HEK293 (cell line): Measurements from ENCODE around the gene DZIP1L.

Source experiments
- CTCF ChIA-PET: fragments of 350-600 bp; formaldehyde crosslinking; extraction: SDS; loops from one replicate; lab custom pipeline; 2021; ENCODE audit warnings: antibody characterized with exemption; lab: Yijun Ruan, JAX
- POLR2A ChIA-PET: fragments of 300-600 bp; formaldehyde crosslinking; extraction: SDS; loops from one replicate; lab custom pipeline; 2020; ENCODE audit warnings: antibody characterized with exemption, inconsistent platforms; lab: Yijun Ruan, JAX
- H3K27ac ChIP-seq: fragments of 200-500 bp; sonication (Bioruptor generic); 2 replicates; pipeline ENCODE4 v1.5.1; 2014; ENCODE audit warnings: low read depth, low read length, control low read depth, inconsistent platforms; ENCODE audit errors: extremely low read depth
- H3K36me3 ChIP-seq, 2 experiments: fragments of 200-500 bp in 1 of 2; sonication (Bioruptor generic) in 1 of 2; 1 replicate in 1 of 2; 2 replicates in 1 of 2; pipeline ENCODE4 v1.5.1; 2014 to 2017; ENCODE audit warnings: inconsistent platforms in 2 of 2, low read length in 2 of 2; ENCODE audit not compliant: control insufficient read depth in 2 of 2, insufficient read depth in 1 of 2
- H3K4me1 ChIP-seq: fragments of 200-500 bp; sonication (Bioruptor generic); 2 replicates; pipeline ENCODE4 v1.5.1; 2014; ENCODE audit warnings: mild to moderate bottlenecking, low read length, inconsistent platforms; ENCODE audit not compliant: control insufficient read depth, insufficient read depth
- H3K4me3 ChIP-seq: 2 replicates; pipeline ENCODE4 v1.5.1; 2011; ENCODE audit warnings: low read depth, mild to moderate bottlenecking, control low read depth, low read length, moderate library complexity
- H3K9me3 ChIP-seq: fragments of 200-500 bp; sonication (Bioruptor generic); 2 replicates; pipeline ENCODE4 v1.5.1; 2014; ENCODE audit warnings: low read depth, low read length, inconsistent platforms; ENCODE audit not compliant: control insufficient read depth, insufficient read depth
- CTCF ChIP-seq: fragments of 450-650 bp; formaldehyde crosslinking; IDR thresholded peaks from 2 replicates; pipeline ENCODE4 v1.5.1; 2016; ENCODE audit warnings: missing biosample characterization, missing genetic modification characterization
- GFI1B ChIP-seq: fragments of 450-650 bp; formaldehyde crosslinking; IDR thresholded peaks from 2 replicates; pipeline ENCODE4 v1.5.1; 2016; ENCODE audit warnings: missing biosample characterization, missing genetic modification characterization
- GLI2 ChIP-seq: fragments of 450-650 bp; formaldehyde crosslinking; IDR thresholded peaks from 2 replicates; pipeline ENCODE4; 2017; ENCODE audit warnings: missing biosample characterization, missing genetic modification characterization, low read depth, borderline replicate concordance
- HOXC10 ChIP-seq: sonication (generic); formaldehyde crosslinking; IDR thresholded peaks from 2 replicates; pipeline ENCODE4 v1.8.1; 2023; ENCODE audit warnings: mild to moderate bottlenecking, missing genetic modification reagents
- KLF16 ChIP-seq: fragments of 450-650 bp; formaldehyde crosslinking; IDR thresholded peaks from 2 replicates; pipeline ENCODE4 v1.5.1; 2017; ENCODE audit warnings: missing biosample characterization, missing genetic modification characterization
- ZBTB17 ChIP-seq: fragments of 450-650 bp; formaldehyde crosslinking; IDR thresholded peaks from 2 replicates; pipeline ENCODE4 v1.5.1; 2016; ENCODE audit warnings: missing biosample characterization, missing genetic modification characterization
- ZBTB21 ChIP-seq: fragments of 450-650 bp; formaldehyde crosslinking; IDR thresholded peaks from 2 replicates; pipeline ENCODE4 v1.5.1; 2017; ENCODE audit warnings: missing biosample characterization, missing genetic modification characterization
- ZBTB44 ChIP-seq: fragments of 450-650 bp; IDR thresholded peaks from 2 replicates; pipeline ENCODE4 v1.5.1; 2018; ENCODE audit warnings: missing biosample characterization, mild to moderate bottlenecking, missing genetic modification characterization
- ZFP41 ChIP-seq: fragments of 450-650 bp; formaldehyde crosslinking; IDR thresholded peaks from 2 replicates; pipeline ENCODE4 v1.5.1; 2016; ENCODE audit warnings: missing biosample characterization, missing genetic modification characterization, borderline replicate concordance
- ZNF174 ChIP-seq: fragments of 450-650 bp; formaldehyde crosslinking; IDR thresholded peaks from 2 replicates; pipeline ENCODE4 v1.5.0; 2017; ENCODE audit warnings: missing biosample characterization, mild to moderate bottlenecking, missing genetic modification characterization
- ZNF19 ChIP-seq: fragments of 450-650 bp; formaldehyde crosslinking; IDR thresholded peaks from 2 replicates; pipeline ENCODE4; 2016; ENCODE audit warnings: missing biosample characterization, missing genetic modification characterization, low read depth
- ZNF302 ChIP-seq: fragments of 450-650 bp; formaldehyde crosslinking; IDR thresholded peaks from 2 replicates; pipeline ENCODE4 v1.5.1; 2016; ENCODE audit warnings: missing biosample characterization, missing genetic modification characterization, low read depth
- ZNF335 ChIP-seq: fragments of 450-650 bp; formaldehyde crosslinking; conservative IDR thresholded peaks from 2 replicates; pipeline ENCODE4 v1.5.1; 2016; ENCODE audit warnings: missing biosample characterization, missing genetic modification characterization
- ZNF747 ChIP-seq: fragments of 450-650 bp; formaldehyde crosslinking; IDR thresholded peaks from 2 replicates; pipeline ENCODE4 v1.5.1; 2016; ENCODE audit warnings: missing biosample characterization, missing genetic modification characterization
- TF ChIP-seq, protein P1 (sequence below): fragments of 450-650 bp; formaldehyde crosslinking; IDR thresholded peaks from 2 replicates; pipeline ENCODE4 v1.5.1; 2017; ENCODE audit warnings: missing biosample characterization, missing genetic modification characterization
- TF ChIP-seq, protein P2 (sequence below): fragments of 450-650 bp; formaldehyde crosslinking; IDR thresholded peaks from 2 replicates; pipeline ENCODE4 v1.5.1; 2016; ENCODE audit warnings: missing biosample characterization, missing genetic modification characterization

DZIP1L gene

DNA sequence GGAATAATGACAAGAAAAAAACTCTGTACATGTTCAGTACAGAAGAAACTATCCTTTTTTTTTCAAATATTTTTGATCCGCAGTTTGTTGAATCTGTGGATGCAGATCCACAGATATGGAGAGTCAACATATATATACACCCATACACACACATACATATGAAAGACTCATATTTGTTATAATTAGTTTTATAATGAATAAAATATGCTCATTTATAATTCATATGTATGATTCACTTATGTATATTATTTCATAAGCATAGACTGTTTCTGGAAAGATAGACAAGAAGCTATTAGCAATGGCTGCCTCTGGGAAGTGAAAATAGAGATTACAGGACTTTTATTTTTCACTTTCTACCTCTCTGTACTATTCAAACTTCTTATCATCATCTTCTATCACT, 9.8 kb downstream of the DZIP1L start:
- POLR2A ChIA-PET: no interaction called here
- no peaks in the 10 kb centered on the region for H3K4me1 ChIP-seq

More for the DNA sequence above, 9.8 kb downstream of the DZIP1L start:
- no peak for TF ChIP-seq ZNF302
- no peak for TF ChIP-seq ZBTB21 (tag by site-specific recombination)
- TF ChIP-seq, protein P1, sequence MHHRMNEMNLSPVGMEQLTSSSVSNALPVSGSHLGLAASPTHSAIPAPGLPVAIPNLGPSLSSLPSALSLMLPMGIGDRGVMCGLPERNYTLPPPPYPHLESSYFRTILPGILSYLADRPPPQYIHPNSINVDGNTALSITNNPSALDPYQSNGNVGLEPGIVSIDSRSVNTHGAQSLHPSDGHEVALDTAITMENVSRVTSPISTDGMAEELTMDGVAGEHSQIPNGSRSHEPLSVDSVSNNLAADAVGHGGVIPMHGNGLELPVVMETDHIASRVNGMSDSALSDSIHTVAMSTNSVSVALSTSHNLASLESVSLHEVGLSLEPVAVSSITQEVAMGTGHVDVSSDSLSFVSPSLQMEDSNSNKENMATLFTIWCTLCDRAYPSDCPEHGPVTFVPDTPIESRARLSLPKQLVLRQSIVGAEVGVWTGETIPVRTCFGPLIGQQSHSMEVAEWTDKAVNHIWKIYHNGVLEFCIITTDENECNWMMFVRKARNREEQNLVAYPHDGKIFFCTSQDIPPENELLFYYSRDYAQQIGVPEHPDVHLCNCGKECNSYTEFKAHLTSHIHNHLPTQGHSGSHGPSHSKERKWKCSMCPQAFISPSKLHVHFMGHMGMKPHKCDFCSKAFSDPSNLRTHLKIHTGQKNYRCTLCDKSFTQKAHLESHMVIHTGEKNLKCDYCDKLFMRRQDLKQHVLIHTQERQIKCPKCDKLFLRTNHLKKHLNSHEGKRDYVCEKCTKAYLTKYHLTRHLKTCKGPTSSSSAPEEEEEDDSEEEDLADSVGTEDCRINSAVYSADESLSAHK (tag by site-specific recombination): no peak
- TF ChIP-seq, protein P2, sequence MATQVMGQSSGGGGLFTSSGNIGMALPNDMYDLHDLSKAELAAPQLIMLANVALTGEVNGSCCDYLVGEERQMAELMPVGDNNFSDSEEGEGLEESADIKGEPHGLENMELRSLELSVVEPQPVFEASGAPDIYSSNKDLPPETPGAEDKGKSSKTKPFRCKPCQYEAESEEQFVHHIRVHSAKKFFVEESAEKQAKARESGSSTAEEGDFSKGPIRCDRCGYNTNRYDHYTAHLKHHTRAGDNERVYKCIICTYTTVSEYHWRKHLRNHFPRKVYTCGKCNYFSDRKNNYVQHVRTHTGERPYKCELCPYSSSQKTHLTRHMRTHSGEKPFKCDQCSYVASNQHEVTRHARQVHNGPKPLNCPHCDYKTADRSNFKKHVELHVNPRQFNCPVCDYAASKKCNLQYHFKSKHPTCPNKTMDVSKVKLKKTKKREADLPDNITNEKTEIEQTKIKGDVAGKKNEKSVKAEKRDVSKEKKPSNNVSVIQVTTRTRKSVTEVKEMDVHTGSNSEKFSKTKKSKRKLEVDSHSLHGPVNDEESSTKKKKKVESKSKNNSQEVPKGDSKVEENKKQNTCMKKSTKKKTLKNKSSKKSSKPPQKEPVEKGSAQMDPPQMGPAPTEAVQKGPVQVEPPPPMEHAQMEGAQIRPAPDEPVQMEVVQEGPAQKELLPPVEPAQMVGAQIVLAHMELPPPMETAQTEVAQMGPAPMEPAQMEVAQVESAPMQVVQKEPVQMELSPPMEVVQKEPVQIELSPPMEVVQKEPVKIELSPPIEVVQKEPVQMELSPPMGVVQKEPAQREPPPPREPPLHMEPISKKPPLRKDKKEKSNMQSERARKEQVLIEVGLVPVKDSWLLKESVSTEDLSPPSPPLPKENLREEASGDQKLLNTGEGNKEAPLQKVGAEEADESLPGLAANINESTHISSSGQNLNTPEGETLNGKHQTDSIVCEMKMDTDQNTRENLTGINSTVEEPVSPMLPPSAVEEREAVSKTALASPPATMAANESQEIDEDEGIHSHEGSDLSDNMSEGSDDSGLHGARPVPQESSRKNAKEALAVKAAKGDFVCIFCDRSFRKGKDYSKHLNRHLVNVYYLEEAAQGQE (tag by site-specific recombination): no peak
- no peak for TF ChIP-seq ZNF335
- TF ChIP-seq ZNF19 (tag by site-specific recombination): no peak
- TF ChIP-seq CTCF: no peak
- no peak for TF ChIP-seq GFI1B (tag by site-specific recombination)
- TF ChIP-seq ZBTB17 (tag by site-specific recombination): no peak
- no peak for TF ChIP-seq ZBTB44 (tag by site-specific recombination)
- no peak for TF ChIP-seq ZNF747
- no peak for TF ChIP-seq ZNF174 (tag by site-specific recombination)
- no peak for TF ChIP-seq ZFP41 (tag by site-specific recombination)
- no peak for TF ChIP-seq GLI2 (tag by site-specific recombination)
- no peak for TF ChIP-seq KLF16 (tag by site-specific recombination)
- TF ChIP-seq HOXC10 (CRISPR knock-in tag): no peak
- TF ChIP-seq, all 188 proteins: peak for 0
- Histone ChIP-seq H3K9me3 (no peaks in the 10 kb centered on the region), H3K36me3 (peaks cover 0 to 67% of the 10 kb centered on the region in 2 experiments; a peak in 2 of 3 replicates), H3K4me3 (no peak overlapping the region), H3K27ac (no peak overlapping the region)
- CTCF ChIA-PET: no interaction called here
